ENCODE measurements around the gene COQ7. TPM values are rescaled to one million over a fixed set of nuclear protein-coding genes. Genes with fewer than 3 reads are reported as not detected.

The COQ7 gene
- 20.1 and 22.0 TPM in 2 replicates for total RNA-seq

DNA sequence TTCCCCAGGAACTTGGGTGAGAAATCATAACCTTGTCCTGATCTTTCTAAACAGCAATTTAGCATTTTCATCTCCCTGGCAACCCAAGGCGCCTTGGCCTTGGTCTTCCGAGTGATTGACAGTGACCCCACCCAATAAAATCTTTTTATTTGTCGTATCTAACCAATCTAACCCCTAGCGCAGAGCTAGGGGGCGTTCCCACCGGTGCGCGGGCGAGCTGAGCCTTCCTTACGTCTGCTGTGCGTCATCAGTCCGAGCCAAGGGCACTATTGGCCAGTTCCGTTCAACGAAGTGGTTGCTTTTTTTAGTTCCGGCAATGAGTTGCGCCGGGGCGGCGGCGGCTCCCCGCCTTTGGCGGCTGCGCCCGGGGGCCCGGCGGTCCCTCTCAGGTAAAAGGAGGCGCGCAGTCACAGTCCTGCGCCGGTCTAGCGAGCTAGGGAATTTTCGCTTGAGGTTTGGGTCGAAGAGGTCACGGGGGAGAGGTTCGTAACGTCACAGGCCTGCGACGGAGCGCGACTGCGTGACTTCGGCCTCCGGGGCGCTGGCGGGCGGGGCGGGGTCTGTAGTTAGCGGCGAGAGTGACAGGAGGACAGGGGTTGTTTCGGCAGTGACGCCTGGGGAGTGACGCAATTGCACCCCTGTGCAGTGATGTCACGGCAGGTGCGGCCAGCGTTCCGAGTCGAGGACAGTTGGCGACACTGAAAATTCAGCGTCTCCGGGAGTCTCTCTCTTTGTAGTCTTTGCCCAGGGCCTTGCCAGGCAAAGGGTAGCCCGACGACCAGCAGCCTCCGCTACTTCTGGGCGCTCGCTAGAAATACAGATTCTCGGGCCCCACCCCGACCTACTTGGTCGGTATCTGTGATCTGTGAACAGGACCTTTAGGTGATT, at the start of gene COQ7:
TSS of gene COQ7 (plus strand) at position 266 of the 888 bp plus-strand sequence. CDS start at position 317, 51 bp downstream.
- Histone ChIP-seq H3K36me3 (ENCODE audit: control insufficient read depth, insufficient read depth, low read length) (no peaks in the 10 kb centered on the region), H3K4me3 (ENCODE audit: low read depth, low read length) (peak within 1 kb of the TSS; percentile 89), H3K27me3 (ENCODE audit: control insufficient read depth, insufficient read depth, low read length) (no peaks in the 10 kb centered on the region)
- peak; percentile 99 for DNase-seq (ENCODE audit: low read depth)
- TF ChIP-seq, protein P1, sequence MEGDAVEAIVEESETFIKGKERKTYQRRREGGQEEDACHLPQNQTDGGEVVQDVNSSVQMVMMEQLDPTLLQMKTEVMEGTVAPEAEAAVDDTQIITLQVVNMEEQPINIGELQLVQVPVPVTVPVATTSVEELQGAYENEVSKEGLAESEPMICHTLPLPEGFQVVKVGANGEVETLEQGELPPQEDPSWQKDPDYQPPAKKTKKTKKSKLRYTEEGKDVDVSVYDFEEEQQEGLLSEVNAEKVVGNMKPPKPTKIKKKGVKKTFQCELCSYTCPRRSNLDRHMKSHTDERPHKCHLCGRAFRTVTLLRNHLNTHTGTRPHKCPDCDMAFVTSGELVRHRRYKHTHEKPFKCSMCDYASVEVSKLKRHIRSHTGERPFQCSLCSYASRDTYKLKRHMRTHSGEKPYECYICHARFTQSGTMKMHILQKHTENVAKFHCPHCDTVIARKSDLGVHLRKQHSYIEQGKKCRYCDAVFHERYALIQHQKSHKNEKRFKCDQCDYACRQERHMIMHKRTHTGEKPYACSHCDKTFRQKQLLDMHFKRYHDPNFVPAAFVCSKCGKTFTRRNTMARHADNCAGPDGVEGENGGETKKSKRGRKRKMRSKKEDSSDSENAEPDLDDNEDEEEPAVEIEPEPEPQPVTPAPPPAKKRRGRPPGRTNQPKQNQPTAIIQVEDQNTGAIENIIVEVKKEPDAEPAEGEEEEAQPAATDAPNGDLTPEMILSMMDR (IDR thresholded peaks at IDR 0.05; ENCODE audit: insufficient read depth, low read length, poor library complexity, severe bottlenecking), result no peak

DNA sequence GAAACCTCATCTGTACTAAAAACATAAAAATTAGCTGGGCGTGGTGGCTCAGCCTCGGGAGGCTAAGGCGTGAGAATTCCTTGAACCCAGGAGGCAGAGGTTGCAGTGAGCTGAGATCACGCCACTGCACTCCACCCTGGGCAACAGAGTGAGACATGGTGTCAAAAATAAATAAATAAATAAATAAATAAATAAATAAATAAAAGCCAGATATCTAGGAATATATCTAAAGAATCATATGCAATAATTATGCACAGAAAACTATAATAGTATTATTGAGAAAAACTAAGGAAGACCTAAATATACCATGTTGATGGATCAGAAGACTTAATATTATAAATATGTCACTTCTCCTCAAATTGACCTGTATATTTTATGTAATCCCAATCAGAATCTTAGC, 46.7 kb upstream of the COQ7 start:
- H3K36me3 ChIP-seq (ENCODE audit: control insufficient read depth, insufficient read depth, low read length), result no peaks in the 10 kb centered on the region
- DNase-seq (ENCODE audit: low read depth), result no peak
- no peaks in the 10 kb centered on the region for H3K27me3 ChIP-seq (ENCODE audit: control insufficient read depth, insufficient read depth, low read length)
- TF ChIP-seq, protein P1 (IDR thresholded peaks at IDR 0.05; ENCODE audit: insufficient read depth, low read length, poor library complexity, severe bottlenecking), result no peak
- H3K4me3 ChIP-seq (ENCODE audit: low read depth, low read length), result no peak overlapping the region

DNA sequence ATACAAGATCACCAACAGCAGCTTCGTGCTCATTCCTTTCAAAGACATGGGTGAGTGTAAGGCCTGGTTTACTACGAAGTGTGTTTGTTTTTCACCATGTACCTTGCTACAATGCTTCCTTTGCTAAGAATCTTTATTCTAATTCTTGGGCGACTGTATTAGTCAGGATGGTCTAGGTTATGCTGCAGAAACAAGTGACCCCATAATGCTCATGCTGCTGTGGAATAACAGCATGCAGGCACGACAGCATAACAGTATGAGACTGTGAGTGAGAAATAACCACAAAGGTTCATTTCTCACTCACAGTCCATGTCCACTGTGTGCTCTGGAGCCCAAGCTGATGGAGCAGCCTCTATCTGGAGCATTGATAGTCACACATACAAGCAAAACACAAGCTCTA, 45.7 kb upstream of the COQ7 start:
- no peaks in the 10 kb centered on the region for H3K36me3 ChIP-seq (ENCODE audit: control insufficient read depth, insufficient read depth, low read length)
- no peak for DNase-seq (ENCODE audit: low read depth)
- H3K27me3 ChIP-seq (ENCODE audit: control insufficient read depth, insufficient read depth, low read length), result no peaks in the 10 kb centered on the region
- no peak overlapping the region for H3K4me3 ChIP-seq (ENCODE audit: low read depth, low read length)
- TF ChIP-seq, protein P1 (IDR thresholded peaks at IDR 0.05; ENCODE audit: insufficient read depth, low read length, poor library complexity, severe bottlenecking), result no peak

DNA sequence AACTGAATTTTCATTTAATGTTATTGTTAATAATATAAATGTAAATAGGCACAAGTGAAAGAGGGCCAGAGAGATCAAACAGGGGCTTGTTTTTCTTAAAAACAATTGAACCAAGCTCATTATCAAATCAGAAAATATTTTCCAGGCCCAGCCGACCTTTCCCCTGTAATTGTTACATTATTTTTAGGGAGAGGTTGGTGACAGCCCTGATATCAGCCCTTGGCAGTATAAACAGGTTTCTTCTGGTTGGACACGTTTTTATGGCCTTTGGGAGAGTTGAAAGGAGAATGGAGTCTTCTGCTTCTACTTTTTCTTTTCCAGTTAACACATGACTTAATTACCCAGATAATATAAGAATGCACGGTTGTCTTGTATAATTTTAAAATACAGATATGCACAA, 40.0 kb upstream of the COQ7 start:
- no peak for DNase-seq (ENCODE audit: low read depth)
- H3K27me3 ChIP-seq (ENCODE audit: control insufficient read depth, insufficient read depth, low read length), result no peaks in the 10 kb centered on the region
- no peaks in the 10 kb centered on the region for H3K36me3 ChIP-seq (ENCODE audit: control insufficient read depth, insufficient read depth, low read length)
- no peak overlapping the region for H3K4me3 ChIP-seq (ENCODE audit: low read depth, low read length)
- TF ChIP-seq, protein P1 (IDR thresholded peaks at IDR 0.05; ENCODE audit: insufficient read depth, low read length, poor library complexity, severe bottlenecking), result no peak

DNA sequence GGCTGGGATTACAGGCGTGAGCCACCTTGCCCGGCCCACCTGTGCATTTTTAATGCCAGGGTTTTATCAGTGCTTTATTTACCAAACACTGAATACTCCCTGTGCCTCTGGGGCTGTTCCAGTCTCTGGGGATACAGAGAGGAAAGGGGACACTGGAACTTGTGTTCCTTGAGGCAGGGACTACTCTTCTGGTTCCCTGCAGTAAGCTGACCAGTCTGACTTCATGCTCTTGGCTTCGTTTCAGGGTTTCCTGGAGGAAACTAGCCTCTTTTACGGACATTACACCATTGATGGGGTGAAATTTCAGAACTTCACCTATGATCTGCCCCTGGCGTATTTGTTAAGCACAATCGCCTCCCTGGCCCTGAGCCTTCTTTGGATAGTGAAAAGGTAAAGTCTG, 37.4 kb upstream of the COQ7 start:
- TF ChIP-seq, protein P1 (IDR thresholded peaks at IDR 0.05; ENCODE audit: insufficient read depth, low read length, poor library complexity, severe bottlenecking), result no peak
- H3K4me3 ChIP-seq (ENCODE audit: low read depth, low read length), result no peak overlapping the region
- H3K36me3 ChIP-seq (ENCODE audit: control insufficient read depth, insufficient read depth, low read length), result no peaks in the 10 kb centered on the region
- H3K27me3 ChIP-seq (ENCODE audit: control insufficient read depth, insufficient read depth, low read length), result no peaks in the 10 kb centered on the region
- DNase-seq (ENCODE audit: low read depth), result no peak
